CD4-positive, alpha-beta T cell treated with Interleukin-1 beta for 1 hour (primary cell): ENCODE results near the gene SMIM23.

Experiments
- DNase-seq, 2 donors: peaks; one replicate each; pipeline ENCODE4 v3.0.0-alpha.2; 2020 to 2022

SMIM23 gene

DNA sequence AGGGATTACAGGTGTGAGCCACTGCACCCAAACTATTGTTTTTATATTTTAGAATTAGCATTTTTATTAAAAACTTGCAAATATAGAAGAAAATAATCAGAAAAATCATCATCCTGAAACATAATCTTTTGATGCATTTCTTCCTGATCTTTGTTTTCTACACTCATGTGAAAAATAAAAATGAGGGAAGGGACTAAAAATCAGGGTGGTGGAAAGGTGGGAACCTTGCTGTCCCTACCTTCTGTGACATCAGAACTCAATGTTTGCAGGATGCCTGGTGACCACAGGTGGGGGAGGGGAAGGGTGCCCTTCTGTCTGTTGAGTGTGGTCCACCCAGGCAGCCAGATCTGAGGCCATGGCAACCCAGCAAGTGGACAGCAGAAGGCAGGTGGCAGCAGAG, at the start of gene SMIM23:
Gene SMIM23 (plus strand): TSS at position 301 of the 400 bp plus-strand sequence. CDS start 55 bp downstream, at position 356.
- no peak for DNase-seq

- DNase-seq = no peak
Observed at GRCh38 chr5:171736976-171737891, 48.4 kb upstream of the SMIM23 start.

DNA sequence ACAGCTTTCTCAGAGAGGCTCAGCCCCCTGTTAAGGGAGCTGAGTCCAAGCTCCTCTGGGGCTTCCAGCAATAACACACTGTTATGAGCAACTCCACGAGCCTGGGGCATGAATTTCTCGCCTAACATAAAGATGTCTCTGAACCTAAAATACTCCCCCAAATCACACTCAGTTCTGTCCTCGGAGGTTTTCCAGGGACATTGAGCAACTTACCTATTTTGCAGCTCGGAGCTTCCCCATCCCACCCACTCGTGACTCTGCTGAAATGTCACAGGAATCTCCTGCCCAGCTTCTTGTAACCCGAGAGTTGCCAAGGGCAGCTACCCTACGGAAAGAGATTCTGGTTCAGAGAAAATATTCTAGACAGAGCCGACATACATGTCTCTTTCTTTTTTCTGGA, 47.1 kb upstream of the SMIM23 start:
- no peak for DNase-seq

GRCh38 chr5:171739271-171739670, 46.3 kb upstream of the SMIM23 start:
- DNase-seq = no peak

GRCh38 chr5:171743436-171744076, 42.1 kb upstream of the SMIM23 start:
- no peak for DNase-seq

DNA sequence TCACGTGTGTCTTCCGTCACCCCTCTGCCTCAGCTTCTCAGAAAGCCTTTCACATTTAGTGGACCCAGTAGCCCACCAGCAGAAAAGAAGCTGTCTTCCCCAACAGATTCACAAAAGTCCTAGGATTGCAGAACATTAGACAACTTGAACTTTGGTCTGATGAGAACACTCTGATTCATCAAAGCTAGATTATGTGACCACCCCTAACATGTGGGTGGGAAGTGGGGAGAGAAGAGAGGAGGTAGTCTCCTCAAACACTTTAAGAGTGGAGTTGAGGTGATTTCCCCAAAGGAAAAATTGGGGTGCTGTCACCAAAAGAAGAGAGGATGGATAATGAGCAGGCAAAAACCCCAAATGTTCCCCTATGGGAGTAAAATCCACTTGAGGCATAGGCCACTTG, 41.4 kb upstream of the SMIM23 start:
- DNase-seq = no peak

GRCh38 chr5:171744882-171745281, 40.7 kb upstream of the SMIM23 start:
- DNase-seq = no peak

DNA sequence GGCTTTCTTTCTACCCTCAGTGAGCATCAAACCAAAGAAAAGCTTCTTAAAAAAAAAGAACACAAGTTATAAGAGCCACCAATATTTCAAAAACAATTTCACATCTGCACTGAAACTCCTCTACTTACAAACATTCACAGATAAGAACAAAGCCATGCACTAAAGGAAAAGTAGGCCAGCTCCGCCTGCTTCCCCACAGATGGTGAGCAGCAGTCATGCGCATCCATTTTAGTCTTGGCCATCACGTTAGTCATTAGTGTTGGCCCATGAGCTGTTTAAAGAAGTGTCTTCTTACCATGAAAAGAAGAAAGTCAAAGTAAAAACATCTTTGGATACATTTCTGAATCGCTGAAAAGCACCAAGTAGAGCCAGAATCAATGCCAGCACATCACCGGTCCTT, 40.0 kb upstream of the SMIM23 start:
- no peak for DNase-seq

DNA sequence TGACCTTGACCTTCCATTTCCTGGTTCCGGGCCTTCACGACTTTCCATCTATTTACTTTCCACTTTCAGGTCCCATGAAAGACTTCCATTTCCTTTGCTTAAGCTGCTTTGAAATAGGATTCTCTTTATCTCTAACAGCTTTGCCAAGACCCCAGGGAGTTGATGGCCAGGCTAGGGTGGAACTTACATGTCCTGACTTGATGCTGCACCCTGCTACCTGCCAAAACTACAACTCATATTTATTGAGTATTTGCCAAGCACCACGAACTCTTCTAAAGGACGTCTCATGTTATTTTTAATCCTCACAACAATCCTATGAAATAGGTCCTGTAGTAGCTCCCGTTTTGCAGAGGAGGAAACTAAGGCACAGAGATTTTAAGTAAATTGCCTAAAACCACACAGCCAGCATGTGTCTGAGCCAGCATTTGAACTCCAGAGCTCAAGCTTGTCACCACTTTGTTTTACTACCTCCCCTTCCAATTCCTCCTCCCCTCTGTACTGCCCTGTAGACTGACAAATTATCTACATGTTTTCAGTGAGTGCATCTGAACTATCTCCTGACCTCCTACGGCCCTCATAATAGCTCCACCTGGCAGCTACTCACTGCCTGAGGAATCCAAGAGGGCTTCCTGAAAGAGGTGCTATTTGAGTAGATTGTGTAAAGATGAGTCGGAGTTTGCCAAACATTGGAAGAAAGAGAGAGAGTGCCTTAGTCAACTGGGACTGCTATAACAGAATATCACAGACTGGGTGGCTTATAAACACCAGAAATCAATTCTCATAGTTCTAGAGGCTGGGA, 38.4 kb upstream of the SMIM23 start:
- DNase-seq = no peak

GRCh38 chr5:171748720-171749119, 36.9 kb upstream of the SMIM23 start:
- no peak for DNase-seq

DNA sequence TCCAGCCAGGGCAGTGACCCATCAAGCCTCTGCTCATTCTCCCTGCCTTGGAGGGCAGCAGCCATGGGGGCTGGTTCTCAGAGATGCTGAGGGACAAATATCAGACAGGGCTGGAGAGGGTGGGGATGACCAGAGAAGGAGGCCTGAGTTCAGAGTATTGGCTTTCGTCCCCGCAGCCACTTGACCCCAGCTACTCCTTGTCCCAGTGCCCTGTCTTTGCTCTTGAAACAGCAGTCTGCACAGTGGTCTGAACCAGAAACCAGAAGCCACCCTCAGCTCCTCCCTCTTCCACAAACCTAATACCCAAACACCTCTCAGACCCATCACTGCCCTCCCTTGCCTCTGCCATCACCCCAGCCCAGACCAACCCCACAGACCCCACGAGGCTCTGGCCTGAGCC, 36.3 kb upstream of the SMIM23 start:
- no peak for DNase-seq

GRCh38 chr5:171750311-171750788, 35.3 kb upstream of the SMIM23 start:
- no peak for DNase-seq

DNA sequence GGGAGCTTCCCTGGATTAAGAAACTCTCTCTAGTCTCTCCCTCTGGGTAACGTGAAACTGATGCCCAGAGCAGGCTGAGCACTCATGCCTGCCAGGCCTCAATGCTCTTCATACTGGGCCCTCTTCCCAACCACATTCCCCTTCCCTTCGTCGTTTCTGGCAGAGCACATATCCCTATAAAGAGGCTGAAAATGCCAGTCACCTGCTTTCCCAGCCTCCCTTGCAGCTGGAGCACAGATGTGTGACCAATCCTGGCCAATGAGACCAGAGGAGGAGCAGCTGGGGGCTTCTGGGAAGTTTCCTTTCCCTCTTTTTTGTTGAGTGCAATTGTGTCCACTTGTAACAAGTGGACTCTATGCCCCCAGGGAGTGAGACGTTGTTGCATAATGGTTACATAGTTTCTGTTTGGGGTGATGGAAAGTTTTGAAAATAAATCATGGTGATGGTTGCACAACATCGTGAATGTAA, 30.2 kb upstream of the SMIM23 start:
- no peak for DNase-seq

GRCh38 chr5:171757853-171758535, 27.6 kb upstream of the SMIM23 start:
- no peak for DNase-seq

GRCh38 chr5:171759777-171760176, 25.8 kb upstream of the SMIM23 start:
- DNase-seq = no peak

- no peak for DNase-seq
Observed at GRCh38 chr5:171762021-171762608, 23.5 kb upstream of the SMIM23 start.

DNA sequence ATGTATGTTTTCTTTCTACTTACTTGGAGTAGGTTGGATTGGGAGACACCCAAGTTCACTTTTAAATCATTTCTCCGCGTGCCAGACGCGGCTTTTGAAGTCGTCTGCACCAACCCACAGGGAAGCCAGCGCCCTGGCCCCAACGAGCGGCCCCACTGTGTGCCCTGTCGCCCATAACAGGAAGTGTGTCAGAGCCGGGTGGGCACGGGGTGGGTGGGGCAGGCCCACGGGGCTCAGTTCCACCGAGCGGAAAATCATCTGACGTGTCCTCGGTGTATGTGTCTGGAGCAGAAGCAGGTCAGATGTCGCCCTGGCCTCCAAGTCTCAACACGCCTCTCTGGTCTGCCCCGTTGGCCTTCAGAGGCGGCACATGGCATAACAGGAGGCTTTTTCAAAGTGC, 22.7 kb upstream of the SMIM23 start:
- DNase-seq = no peak

GRCh38 chr5:171764265-171764664, 21.4 kb upstream of the SMIM23 start:
- no peak for DNase-seq

DNA sequence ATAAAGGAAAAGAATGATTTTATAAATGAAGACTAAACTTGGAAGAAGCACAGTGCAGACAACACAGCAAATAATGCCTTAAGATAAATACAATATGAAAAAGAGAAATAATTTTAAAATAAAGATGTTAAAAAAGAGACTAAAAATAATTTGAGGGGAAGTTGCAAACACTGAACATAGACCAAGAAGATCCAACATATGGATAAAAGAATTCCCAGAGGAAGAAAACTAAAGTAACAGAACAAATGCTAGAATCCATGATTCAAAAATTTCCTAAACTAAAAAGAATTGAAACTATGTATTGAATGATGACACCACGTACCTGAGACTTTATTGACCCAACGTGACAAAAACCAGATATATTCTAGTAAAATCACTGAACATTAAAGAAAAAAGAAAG, 18.7 kb upstream of the SMIM23 start:
- DNase-seq = no peak

DNA sequence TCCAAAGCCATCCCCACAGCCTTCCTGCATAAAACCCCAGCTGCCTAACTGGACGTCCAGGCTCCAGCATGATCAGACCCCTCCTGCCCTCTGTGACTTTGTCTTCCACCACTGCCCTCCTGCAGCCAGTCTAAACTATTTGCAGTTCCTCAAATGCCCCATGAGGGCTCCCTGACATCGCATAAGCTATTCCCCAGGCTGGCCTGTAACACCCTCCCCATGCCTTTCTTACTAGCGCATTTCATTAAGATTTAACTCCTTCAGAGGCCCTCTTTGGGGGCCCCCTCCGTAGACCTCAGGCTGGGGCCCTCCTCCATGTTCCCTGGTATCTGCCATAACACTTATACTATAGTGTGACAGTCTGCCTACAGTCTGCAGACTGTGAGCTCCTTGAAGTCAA, 15.5 kb upstream of the SMIM23 start:
- DNase-seq = no peak

DNA sequence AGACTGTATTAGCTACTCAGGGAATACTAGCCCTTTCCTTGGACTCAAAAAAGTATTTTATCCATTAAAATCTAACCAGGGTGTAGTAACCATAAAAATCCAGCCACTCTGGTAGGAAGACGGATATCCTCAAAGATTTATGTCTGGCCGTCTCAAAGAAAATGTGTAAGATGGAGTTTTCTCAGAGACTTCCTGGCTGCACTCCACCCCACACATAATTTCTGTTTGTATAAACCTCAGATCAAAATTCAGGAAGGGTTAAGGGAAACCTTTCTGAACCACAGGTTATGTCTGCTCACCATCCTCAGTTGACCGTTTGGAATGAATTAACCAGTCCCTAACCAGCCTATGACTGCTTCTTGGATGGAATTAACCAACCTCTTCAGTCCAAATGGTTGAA, 13.8 kb upstream of the SMIM23 start:
- DNase-seq = no peak

DNA sequence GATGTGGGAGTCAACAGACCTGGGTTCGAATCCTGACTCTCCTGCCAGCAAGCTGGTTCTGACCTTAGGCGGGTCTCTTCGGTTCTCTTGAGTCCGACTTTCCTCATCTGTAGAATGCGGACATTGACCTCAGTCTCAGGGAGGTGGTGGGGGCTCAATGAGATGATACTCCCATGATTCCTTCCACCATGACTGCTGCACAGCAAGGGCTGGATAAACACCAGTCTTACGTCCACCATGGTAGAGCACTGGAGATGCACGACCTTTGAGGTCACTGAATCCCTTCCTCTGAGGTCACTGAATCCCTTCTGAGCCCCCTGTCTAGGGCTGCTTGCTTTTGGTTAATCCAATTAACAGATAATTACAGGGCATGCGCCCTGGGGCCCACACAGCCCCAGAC, 12.5 kb upstream of the SMIM23 start:
- DNase-seq = no peak
